ENCODE measurements around the gene WFS1. TPM values are rescaled to one million over a fixed set of nuclear protein-coding genes. Genes with fewer than 3 reads are reported as not detected.

The WFS1 gene
- total and polyA plus RNA-seq, 2 of the 4 experiments (the other 2 are of a cell fraction): 9.7 to 42.4 TPM

DNA sequence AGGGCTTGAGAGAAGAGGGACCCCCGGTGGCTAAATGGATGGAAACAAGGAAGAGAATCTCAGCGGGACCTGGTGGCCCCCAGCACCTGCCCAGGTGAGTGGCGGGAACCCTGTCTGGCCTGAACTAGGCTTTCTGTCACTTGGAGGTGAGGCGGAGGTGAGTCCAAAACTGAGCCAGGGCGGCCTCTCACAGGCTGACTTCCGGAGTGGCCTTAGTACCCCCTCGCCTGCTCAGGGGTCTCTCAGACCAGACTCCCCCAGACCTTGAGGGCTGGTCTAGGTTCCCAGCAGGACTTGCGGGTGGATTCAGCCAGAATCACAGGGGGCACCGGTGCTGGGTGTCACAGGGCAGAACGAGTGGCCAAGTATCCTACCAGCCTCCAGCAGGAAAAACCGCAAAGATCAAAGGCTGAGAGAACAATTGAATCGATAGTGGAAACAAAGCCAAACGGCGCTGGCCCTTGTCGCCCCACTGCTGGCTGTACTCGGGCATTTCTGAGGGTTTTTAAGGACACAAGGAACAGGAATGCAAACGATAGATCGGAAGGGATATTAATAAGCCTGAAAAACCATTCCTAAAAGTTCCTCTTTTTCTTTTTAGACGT lies 67.8 kb downstream of the WFS1 start:
- in situ Hi-C loops (cut with MboI; ENCODE audit: low sequenced_read_pairs): no loop called here
- no peak overlapping the region for H3K18ac ChIP-seq (ENCODE audit: low read depth, low read length)
- H3K4me2 ChIP-seq (ENCODE audit: low read depth, low read length): no peak overlapping the region
- CTCF ChIA-PET: no interaction called here
- H3K9me1 ChIP-seq (ENCODE audit: insufficient read depth, low read length): no peaks in the 10 kb centered on the region
- no peak overlapping the region for H4K8ac ChIP-seq (ENCODE audit: low read depth in 2 of 2, low read length in 2 of 2)
- no peak overlapping the region for H2BK120ac ChIP-seq (ENCODE audit: low read depth, low read length)
- TF ChIP-seq MAZ (IDR thresholded peaks at IDR 0.05; ENCODE audit: borderline replicate concordance, low read depth, low read length) (no peak), NFE2L2 (IDR thresholded peaks at IDR 0.05; ENCODE audit: low read depth, low read length) (no peak), RCOR1 (IDR thresholded peaks at IDR 0.05; ENCODE audit: insufficient replicate concordance, low read length) (no peak), MAFK (IDR thresholded peaks at IDR 0.05; ENCODE audit: low read depth, low read length) (no peak), RAD21 (IDR thresholded peaks at IDR 0.05; ENCODE audit: low read length) (no peak), CHD1 (IDR thresholded peaks at IDR 0.05; ENCODE audit: low read depth, low read length) (no peak), BHLHE40 (IDR thresholded peaks at IDR 0.05; ENCODE audit: low read depth, low read length) (no peak), CEBPB (IDR thresholded peaks at IDR 0.05; ENCODE audit: low read depth, low read length) (no peak), FOS (IDR thresholded peaks at IDR 0.05; ENCODE audit: low read depth, low read length) (no peak), POLR2A (IDR thresholded peaks at IDR 0.05; ENCODE audit: low read depth, low read length) (no peak), RFX5 (IDR thresholded peaks at IDR 0.05; ENCODE audit: low read depth, low read length) (no peak), MXI1 (IDR thresholded peaks at IDR 0.05; ENCODE audit: borderline replicate concordance, low read depth, low read length) (no peak), SMC3 (IDR thresholded peaks at IDR 0.05; ENCODE audit: low read depth, low read length) (no peak)
- TF ChIP-seq, protein P1, sequence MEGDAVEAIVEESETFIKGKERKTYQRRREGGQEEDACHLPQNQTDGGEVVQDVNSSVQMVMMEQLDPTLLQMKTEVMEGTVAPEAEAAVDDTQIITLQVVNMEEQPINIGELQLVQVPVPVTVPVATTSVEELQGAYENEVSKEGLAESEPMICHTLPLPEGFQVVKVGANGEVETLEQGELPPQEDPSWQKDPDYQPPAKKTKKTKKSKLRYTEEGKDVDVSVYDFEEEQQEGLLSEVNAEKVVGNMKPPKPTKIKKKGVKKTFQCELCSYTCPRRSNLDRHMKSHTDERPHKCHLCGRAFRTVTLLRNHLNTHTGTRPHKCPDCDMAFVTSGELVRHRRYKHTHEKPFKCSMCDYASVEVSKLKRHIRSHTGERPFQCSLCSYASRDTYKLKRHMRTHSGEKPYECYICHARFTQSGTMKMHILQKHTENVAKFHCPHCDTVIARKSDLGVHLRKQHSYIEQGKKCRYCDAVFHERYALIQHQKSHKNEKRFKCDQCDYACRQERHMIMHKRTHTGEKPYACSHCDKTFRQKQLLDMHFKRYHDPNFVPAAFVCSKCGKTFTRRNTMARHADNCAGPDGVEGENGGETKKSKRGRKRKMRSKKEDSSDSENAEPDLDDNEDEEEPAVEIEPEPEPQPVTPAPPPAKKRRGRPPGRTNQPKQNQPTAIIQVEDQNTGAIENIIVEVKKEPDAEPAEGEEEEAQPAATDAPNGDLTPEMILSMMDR (conservative IDR thresholded peaks at IDR 0.05; ENCODE audit: low read depth, low read length): no peak
- TF ChIP-seq, protein P2, sequence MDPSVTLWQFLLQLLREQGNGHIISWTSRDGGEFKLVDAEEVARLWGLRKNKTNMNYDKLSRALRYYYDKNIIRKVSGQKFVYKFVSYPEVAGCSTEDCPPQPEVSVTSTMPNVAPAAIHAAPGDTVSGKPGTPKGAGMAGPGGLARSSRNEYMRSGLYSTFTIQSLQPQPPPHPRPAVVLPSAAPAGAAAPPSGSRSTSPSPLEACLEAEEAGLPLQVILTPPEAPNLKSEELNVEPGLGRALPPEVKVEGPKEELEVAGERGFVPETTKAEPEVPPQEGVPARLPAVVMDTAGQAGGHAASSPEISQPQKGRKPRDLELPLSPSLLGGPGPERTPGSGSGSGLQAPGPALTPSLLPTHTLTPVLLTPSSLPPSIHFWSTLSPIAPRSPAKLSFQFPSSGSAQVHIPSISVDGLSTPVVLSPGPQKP (IDR thresholded peaks at IDR 0.05; ENCODE audit: borderline replicate concordance, low read depth, low read length): no peak
- TF ChIP-seq, protein P3, sequence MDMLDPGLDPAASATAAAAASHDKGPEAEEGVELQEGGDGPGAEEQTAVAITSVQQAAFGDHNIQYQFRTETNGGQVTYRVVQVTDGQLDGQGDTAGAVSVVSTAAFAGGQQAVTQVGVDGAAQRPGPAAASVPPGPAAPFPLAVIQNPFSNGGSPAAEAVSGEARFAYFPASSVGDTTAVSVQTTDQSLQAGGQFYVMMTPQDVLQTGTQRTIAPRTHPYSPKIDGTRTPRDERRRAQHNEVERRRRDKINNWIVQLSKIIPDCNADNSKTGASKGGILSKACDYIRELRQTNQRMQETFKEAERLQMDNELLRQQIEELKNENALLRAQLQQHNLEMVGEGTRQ (IDR thresholded peaks at IDR 0.05; ENCODE audit: low read depth, low read length): no peak
- ATAC-seq (ENCODE audit: low read depth): no peak
- no peaks in the 10 kb centered on the region for H3K79me1 ChIP-seq (ENCODE audit: low read depth in 1 of 2, low read length in 2 of 2)
- H3K23ac ChIP-seq (ENCODE audit: low read depth, low read length): no peak overlapping the region
- 32% methylated on average over 6 of the region's 19 CpGs; no CpG with 5 or more reads in 1 of the 2 experiments for whole genome bisulfite sequencing, 2 experiments (ENCODE audit: extremely low coverage in 2 of 2, insufficient read length in 1 of 2)
- no peak overlapping the region for H2BK15ac ChIP-seq (ENCODE audit: low read depth, low read length)
- intact Hi-C loops (cut with micrococcal nuclease): no loop called here
- H3K4me1 ChIP-seq (ENCODE audit: control insufficient read depth, insufficient read depth, low read length): no peaks in the 10 kb centered on the region
- H3K4ac ChIP-seq (ENCODE audit: low read depth, low read length): no peak overlapping the region
- peaks cover 17% of the 10 kb centered on the region for H3K27me3 ChIP-seq (ENCODE audit: control insufficient read depth, insufficient read depth, low read length)
- peaks cover 3% of the 10 kb centered on the region; the same call in 1 of the 2 replicates for H3K9me3 ChIP-seq (ENCODE audit: control insufficient read depth, insufficient read depth, low read length)
- no TSS peak for BruUV-seq (replicated peaks)
- H4K91ac ChIP-seq (ENCODE audit: insufficient read depth, low read depth, low read length): no peak overlapping the region
- no peak overlapping the region for H2AK9ac ChIP-seq (replicated peaks; ENCODE audit: low read depth, low read length, poor library complexity)
- H3K27ac ChIP-seq (ENCODE audit: insufficient read depth, low read length): no peak overlapping the region
- H3K9ac ChIP-seq (ENCODE audit: low read depth, low read length): no peak overlapping the region
- H3K4me3 ChIP-seq (ENCODE audit: insufficient read depth, low read depth, low read length): no peak overlapping the region
- H4K20me1 ChIP-seq (ENCODE audit: insufficient read depth, low read length): no peaks in the 10 kb centered on the region
- no peak overlapping the region for H3K14ac ChIP-seq (replicated peaks; ENCODE audit: low read depth, low read length)
- POLR2A ChIA-PET (ENCODE audit: unreplicated experiment): no interaction called here
- H3K56ac ChIP-seq (ENCODE audit: extremely low read depth, insufficient read depth, low read length): no peak overlapping the region
- H4K5ac ChIP-seq (ENCODE audit: low read depth, low read length): no peak overlapping the region
- H2BK20ac ChIP-seq (ENCODE audit: low read depth, low read length): no peak overlapping the region
- H2AK5ac ChIP-seq (ENCODE audit: low read depth, low read length): no peak overlapping the region
- DNase-seq: no peak
- H2AFZ ChIP-seq (replicated peaks; ENCODE audit: low read length, poor library complexity): no peak overlapping the region
- H2BK5ac ChIP-seq (ENCODE audit: low read depth, low read length, poor library complexity, severe bottlenecking): no peak overlapping the region
- H3K36me3 ChIP-seq (ENCODE audit: control insufficient read depth, insufficient read depth, low read length): no peaks in the 10 kb centered on the region
- dilution Hi-C loops (cut with HindIII; ENCODE audit: low sequenced_read_pairs, unreplicated experiment): no loop called here

All from IMR-90 (cell line).